GM19193 (cell line): ENCODE data around the gene ADRA1B.

ENCODE experiments used
- POLR2A ChIP-seq: IDR thresholded peaks from 4 replicates; pipeline ENCODE4 v1.6.1; 2011; ENCODE audit not compliant: insufficient read depth, insufficient read length; ENCODE audit errors: extremely low read depth

Gene ADRA1B

DNA sequence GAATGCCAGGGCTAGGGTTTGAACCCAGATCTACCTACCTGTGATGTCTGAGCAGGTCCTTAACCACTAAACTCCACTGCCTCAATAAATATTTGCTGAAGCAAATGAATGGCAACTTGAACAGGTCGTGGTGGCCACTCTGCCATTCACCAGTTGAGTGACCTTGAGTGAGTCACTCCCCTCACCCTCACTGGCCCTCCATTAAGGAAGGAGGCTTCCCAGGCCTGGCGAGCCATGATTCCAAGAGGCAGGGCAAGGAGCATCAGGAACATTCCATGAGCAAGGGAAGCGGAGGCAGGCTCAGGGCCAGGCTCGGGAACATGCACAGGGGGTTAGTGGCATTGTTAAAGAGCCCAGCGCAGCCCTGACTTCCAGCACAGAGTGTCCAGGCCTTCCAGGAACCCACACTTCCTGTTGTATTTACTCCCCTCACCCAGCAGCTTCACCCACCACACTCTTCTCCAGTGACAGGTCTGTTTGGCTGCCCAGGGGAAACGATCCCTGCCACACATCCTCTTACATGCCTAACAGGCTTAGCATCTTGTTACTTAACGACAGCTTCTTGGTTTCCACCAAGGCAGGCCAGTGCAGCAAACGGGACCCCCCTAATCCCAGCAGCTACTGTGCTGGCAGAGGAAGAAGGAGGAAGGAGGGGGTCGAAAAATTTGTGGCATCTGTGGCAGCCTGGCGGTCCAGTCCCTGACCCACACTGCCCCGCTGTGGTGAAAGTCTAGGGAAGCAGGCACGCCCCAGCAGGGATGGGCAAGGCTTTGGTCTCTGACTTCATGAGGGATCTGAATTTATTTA is 49.0 kb downstream of the ADRA1B start:
- TF ChIP-seq POLR2A, result no peak

DNA sequence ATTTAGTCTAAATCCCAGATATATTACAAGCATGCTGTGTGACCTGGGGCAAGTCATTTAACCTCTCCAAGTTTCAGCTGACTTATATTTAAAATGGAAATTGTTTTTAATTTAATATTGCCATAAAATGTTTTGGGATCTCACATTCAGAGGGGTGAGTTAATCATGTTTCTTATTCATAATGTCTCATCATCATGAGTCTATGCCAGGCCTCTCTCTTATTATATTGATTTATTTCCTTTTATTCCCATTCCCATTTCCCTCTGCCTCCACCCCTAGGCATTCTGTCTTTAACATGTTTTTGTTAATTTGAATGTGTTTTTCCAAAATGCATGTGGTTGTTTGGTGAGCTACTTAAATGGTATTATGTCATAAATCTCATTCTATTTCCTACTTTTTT is 53.7 kb downstream of the ADRA1B start:
- TF ChIP-seq POLR2A, result no peak

GRCh38 chr5:159971038-159971437 is 54.8 kb downstream of the ADRA1B start:
- TF ChIP-seq POLR2A, result no peak

DNA sequence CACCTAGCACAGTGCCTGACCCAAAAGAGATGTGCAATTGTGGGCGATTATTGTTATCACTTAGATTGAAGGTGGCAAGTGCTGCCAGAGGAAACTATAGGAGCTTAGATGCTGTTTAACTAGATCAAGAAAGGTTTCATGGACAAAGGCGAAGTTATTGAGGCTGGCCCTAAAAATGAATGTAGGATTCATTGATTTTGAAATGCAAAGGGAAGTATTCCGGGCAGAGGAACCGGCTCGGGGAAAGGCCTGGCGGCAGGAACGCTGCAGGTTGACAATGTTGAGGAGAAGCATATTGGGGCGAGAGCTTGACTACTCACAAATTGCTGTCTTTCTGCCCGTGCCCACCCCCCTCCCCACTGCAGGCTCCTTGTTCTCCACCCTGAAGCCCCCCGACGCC is 55.2 kb downstream of the ADRA1B start:
- no peak for TF ChIP-seq POLR2A

- TF ChIP-seq POLR2A, result no peak
Measured at GRCh38 chr5:159971931-159972461, 55.7 kb downstream of the ADRA1B start.

DNA sequence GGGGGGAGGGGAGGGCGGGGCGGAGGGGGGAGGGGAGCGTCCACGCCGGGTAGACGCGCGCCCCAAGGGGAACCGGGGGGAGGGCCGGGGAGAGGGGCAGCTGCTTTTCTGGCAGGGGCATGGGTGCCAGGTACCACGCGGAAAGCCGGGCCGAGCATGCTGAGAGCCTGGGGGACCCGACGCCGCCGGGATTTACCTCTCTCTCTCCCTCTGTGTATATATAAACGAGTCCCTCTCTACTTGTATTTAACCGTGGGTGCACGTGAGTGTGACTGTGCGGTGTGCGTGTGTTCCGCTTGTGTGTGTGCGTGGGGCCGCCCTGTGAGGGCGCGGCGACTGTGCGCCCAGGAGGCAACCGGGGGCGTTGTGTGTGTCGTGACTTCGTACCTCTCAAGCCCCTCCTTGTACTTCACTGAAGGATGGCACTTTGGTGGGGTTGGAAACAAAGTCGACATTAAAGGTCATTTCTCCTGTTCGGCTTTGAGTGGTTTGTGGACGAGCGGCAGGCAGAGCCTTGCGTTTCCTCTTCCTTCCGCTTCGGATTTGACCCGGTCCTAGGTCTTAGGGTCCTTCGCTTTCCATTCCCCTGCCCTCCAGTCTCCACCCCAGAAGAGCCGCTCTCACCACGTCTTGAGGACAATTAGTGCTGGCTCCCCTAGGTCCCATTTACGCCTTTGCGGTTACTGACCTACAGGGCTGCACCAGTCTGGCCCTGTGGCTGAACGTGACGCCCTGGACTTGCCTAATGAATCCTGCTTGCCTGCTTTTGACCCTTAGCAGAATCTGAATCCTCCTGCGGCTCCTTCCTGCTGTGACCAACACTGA is 56.5 kb downstream of the ADRA1B start:
- TF ChIP-seq POLR2A, result no peak

DNA sequence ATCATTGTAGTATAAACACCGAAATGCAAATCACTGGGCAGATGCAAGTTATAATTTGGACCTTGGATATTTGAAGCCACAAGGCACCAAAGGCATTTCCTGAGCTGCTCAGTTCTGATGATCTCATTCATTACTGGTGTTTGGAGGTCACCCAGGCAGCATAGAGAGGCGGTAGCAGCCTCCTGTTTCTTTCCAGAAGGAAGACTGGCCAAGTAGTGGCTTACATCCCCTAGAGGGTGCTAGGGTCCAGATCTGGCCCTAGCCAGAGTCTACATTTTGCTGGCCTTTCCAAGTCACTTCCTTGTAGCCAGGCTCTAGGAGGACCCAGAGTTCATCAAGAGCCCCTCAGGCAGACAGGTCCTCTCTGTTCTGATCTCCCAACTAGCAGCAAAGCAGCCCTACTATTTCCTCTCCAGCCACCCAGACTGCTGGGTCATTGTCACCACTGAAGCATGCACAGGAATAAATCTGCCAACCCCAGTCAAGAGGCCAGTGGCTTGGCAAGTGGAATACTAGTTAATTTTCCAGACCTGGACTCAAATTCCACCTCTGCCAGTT is 59.3 kb downstream of the ADRA1B start:
- no peak for TF ChIP-seq POLR2A

- TF ChIP-seq POLR2A, result no peak
Measured at GRCh38 chr5:159976921-159977320, 60.6 kb downstream of the ADRA1B start.

GRCh38 chr5:159978358-159978757 is 62.1 kb downstream of the ADRA1B start:
- TF ChIP-seq POLR2A, result no peak

GRCh38 chr5:159982421-159983173 is 66.3 kb downstream of the ADRA1B start:
- TF ChIP-seq POLR2A, result no peak

DNA sequence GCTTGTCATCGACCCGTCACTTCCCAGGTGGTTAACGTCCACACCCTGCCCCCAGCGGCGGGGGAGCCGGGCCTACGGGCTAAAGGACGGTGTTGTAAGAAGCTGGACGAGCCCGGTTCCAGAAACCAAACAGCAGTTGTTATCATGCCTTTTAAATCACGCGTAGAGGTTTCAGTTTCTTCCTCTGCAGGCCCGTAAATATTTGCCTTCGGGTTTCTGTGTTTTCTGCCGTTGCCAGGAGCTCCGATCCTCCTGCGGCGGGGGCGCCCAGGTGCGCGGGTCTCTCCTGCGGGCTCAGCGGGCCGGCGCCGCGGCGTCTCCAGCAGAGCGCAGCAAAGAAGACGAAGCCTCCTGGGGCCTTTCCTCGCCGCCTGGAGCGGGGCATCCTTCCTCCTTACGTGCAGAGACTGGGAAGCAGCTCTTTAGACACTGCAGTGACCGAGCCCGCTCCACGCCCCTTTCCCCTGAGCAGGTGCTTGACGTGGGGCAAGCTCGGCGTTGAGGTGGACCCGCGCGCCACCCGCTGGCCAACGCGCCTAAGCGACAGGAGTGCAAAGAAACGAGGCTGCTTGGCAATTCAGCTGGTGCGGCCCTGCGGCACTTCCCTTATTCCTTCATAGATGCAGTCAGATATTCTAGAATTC is 70.9 kb downstream of the ADRA1B start:
- TF ChIP-seq POLR2A, result no peak

GRCh38 chr5:159990506-159990905 is 74.2 kb downstream of the ADRA1B start:
- TF ChIP-seq POLR2A, result no peak

DNA sequence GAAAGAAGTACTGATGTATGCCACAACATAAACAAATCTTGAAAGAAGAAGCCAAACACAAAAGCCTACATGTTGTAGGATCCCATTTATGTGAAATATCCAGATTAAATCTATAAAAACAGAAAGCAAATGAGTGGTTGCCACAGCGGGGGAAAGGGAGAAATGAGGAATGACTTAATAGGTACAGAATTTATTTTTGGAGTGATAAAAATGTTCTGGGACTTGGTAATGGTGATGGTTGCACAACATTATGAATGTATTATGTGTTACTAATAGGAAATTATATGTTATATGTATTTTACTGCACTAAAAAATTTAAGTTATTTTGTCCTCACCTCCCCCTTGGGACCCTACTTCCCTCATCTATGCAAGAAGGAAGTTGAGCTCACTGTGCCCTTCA is 76.3 kb downstream of the ADRA1B start:
- no peak for TF ChIP-seq POLR2A

DNA sequence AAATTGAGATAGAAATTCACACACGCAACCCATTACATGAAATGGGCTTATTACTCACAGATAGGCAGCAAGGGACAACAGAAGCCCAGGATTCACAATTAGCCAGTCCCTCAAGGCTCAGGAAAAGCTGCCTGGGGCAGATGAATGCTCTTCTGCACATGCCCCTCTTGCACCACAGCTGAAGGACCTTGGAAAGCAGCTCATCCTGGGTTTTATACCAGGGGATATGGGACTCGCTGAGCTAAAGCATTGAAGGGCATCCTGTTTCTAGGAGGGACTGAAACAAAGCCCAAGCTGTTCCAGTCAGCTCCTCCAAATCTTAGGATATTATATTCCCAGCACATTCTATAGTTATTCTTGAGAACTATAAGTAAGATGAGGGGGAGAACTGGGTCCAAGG is 76.9 kb downstream of the ADRA1B start:
- no peak for TF ChIP-seq POLR2A
